SK-N-SH (cell line): ENCODE measurements around the gene MPHOSPH9. TPM values are rescaled to one million over a fixed set of nuclear protein-coding genes. Genes with fewer than 3 reads are reported as not detected.

Experiments
- CTCF ChIA-PET: fragments of 300-600, 350-600 bp; formaldehyde crosslinking; extraction: SDS; loops from one replicate; lab custom pipeline; 2021; lab: Yijun Ruan, JAX
- POLR2A ChIA-PET: fragments of 350-600 bp; sonication (Branson Sonifier 250); formaldehyde crosslinking; extraction: SDS; loops from one replicate; lab custom pipeline; 2020; ENCODE audit warnings: antibody characterized with exemption, inconsistent platforms; lab: Yijun Ruan, JAX
- DNase-seq: peaks from one replicate; pipeline ENCODE4 v3.0.0; 2012
- H2AFZ ChIP-seq: fragments of 200-600 bp; sonication (generic); 2 replicates; pipeline ENCODE4 v1.8.1; 2016; ENCODE audit warnings: antibody characterized with exemption, mild to moderate bottlenecking, low read depth
- H3F3A ChIP-seq: fragments of 200-600 bp; sonication (generic); replicated peaks from 2 replicates; pipeline ENCODE3; 2016; ENCODE audit warnings: antibody characterized with exemption, mild to moderate bottlenecking; ENCODE audit not compliant: insufficient read depth
- H3K27ac ChIP-seq, 2 experiments: fragments of 200-500 bp in 1 of 2; fragments of 200-600 bp in 1 of 2; sonication (Bioruptor generic) in 1 of 2; sonication (generic), shearing (Covaris generic) in 1 of 2; 2 replicates each; pipeline versions ENCODE4 v1.5.1 to v1.6.1; 2014 to 2016; ENCODE audit warnings: low read depth in 2 of 2, inconsistent platforms in 1 of 2, low read length in 1 of 2, mild to moderate bottlenecking in 1 of 2, mixed read lengths in 1 of 2
- H3K27me3 ChIP-seq: fragments of 200-600 bp; sonication (generic), shearing (Covaris generic); 2 replicates; pipeline ENCODE4 v1.6.1; 2016; ENCODE audit warnings: mixed run types; ENCODE audit not compliant: insufficient read depth
- H3K36me3 ChIP-seq, 2 experiments: fragments of 200-500 bp in 1 of 2; fragments of 200-600 bp in 1 of 2; sonication (Bioruptor generic) in 1 of 2; sonication (generic) in 1 of 2; replicated peaks in 1 of 2; 2 replicates each; pipeline versions ENCODE3 to v1.5.1; 2014 to 2016; ENCODE audit warnings: low read length in 1 of 2, mild to moderate bottlenecking in 1 of 2; ENCODE audit not compliant: insufficient read depth in 2 of 2, control insufficient read depth in 1 of 2
- H3K4me1 ChIP-seq, 2 experiments: fragments of 200-500 bp in 1 of 2; fragments of 200-600 bp in 1 of 2; sonication (Bioruptor generic) in 1 of 2; sonication (generic), shearing (Covaris generic) in 1 of 2; 2 replicates each; pipeline versions ENCODE4 v1.5.1 to v1.6.1; 2014 to 2016; ENCODE audit warnings: low read depth in 1 of 2, low read length in 1 of 2, mixed run types in 1 of 2; ENCODE audit not compliant: insufficient read depth in 2 of 2, control insufficient read depth in 1 of 2
- H3K4me2 ChIP-seq: fragments of 200-600 bp; sonication (generic), shearing (Covaris generic); 2 replicates; pipeline ENCODE4 v1.6.1; 2017; ENCODE audit warnings: mixed run types
- H3K4me3 ChIP-seq, 2 experiments: fragments of 200-500 bp in 1 of 2; fragments of 200-600 bp in 1 of 2; sonication (Bioruptor generic) in 1 of 2; sonication (generic), shearing (Covaris generic) in 1 of 2; 2 replicates each; pipeline versions ENCODE4 v1.5.1 to v1.8.1; 2014 to 2016; ENCODE audit warnings: low read depth in 2 of 2, inconsistent platforms in 1 of 2, low read length in 1 of 2, mild to moderate bottlenecking in 1 of 2, mixed read lengths in 1 of 2, moderate library complexity in 1 of 2
- H3K79me2 ChIP-seq: fragments of 200-600 bp; sonication (generic); 2 replicates; pipeline ENCODE4 v1.8.1; 2017; ENCODE audit warnings: mild to moderate bottlenecking; ENCODE audit not compliant: insufficient read depth
- H3K9ac ChIP-seq: fragments of 200-600 bp; sonication (generic); 2 replicates; pipeline ENCODE4 v1.6.1; 2017; ENCODE audit warnings: mixed run types
- H3K9me2 ChIP-seq: fragments of 200-600 bp; sonication (generic); 2 replicates; pipeline ENCODE4 v1.6.1; 2017; ENCODE audit warnings: mixed run types
- H3K9me3 ChIP-seq: fragments of 200-600 bp; sonication (generic); 2 replicates; pipeline ENCODE4 v1.6.1; 2017; ENCODE audit warnings: mixed run types, mild to moderate bottlenecking, moderate library complexity
- H4K20me1 ChIP-seq: fragments of 200-600 bp; sonication (generic); 2 replicates; pipeline ENCODE4 v1.6.1; 2017; ENCODE audit warnings: mild to moderate bottlenecking, mixed run types; ENCODE audit not compliant: insufficient read depth
- CHD2 ChIP-seq: fragments of 150-350 bp; IDR thresholded peaks from 2 replicates; pipeline ENCODE4 v1.6.1; 2018; ENCODE audit warnings: low read length; ENCODE audit not compliant: partially characterized antibody
- EP300 ChIP-seq, 2 experiments: IDR thresholded peaks; 2 replicates each; pipeline versions ENCODE4 v1.4.0 to v1.6.1; 2012; ENCODE audit warnings: borderline replicate concordance in 1 of 2, low read depth in 1 of 2, low read length in 1 of 2
- FOXJ3 ChIP-seq: sonication (generic); formaldehyde crosslinking; IDR thresholded peaks from 2 replicates; pipeline ENCODE4 v1.5.1; 2020; ENCODE audit warnings: mild to moderate bottlenecking, missing genetic modification reagents
- FOXM1 ChIP-seq: IDR thresholded peaks from 2 replicates; pipeline ENCODE4 v1.4.0; 2012; ENCODE audit warnings: low read depth, mild to moderate bottlenecking
- GATA2 ChIP-seq: sonication (generic); formaldehyde crosslinking; IDR thresholded peaks from 2 replicates; pipeline ENCODE4 v1.5.0; 2020; ENCODE audit warnings: mild to moderate bottlenecking, missing genetic modification reagents
- MAX ChIP-seq: IDR thresholded peaks from 2 replicates; pipeline ENCODE4 v1.4.0; 2012; ENCODE audit warnings: low read depth
- MXI1 ChIP-seq: IDR thresholded peaks from 2 replicates; pipeline ENCODE4 v1.6.1; 2012; ENCODE audit warnings: mild to moderate bottlenecking, low read depth, low read length, improper control_type of control experiment
- RAD21 ChIP-seq: IDR thresholded peaks from 2 replicates; pipeline ENCODE4 v1.6.1; 2012; ENCODE audit warnings: mild to moderate bottlenecking, low read length
- RXRA ChIP-seq: IDR thresholded peaks from 2 replicates; pipeline ENCODE4 v1.4.0; 2012; ENCODE audit warnings: low read depth, mild to moderate bottlenecking, borderline replicate concordance
- SIN3A ChIP-seq: IDR thresholded peaks from 2 replicates; pipeline ENCODE4 v1.6.1; 2012; ENCODE audit warnings: low read depth, mild to moderate bottlenecking, low read length, moderate library complexity, borderline replicate concordance
- USF2 ChIP-seq: fragments of 150-350 bp; IDR thresholded peaks from 2 replicates; pipeline ENCODE4 v1.6.1; 2017; ENCODE audit warnings: antibody characterized with exemption, low read length, low read depth, borderline replicate concordance
- WGBS: methylation state at CpG from one replicate; pipeline ENCODE4 v1.1.6; 2017; ENCODE audit warnings: low lambda C conversion rate; 5-methylcytosine and 5-hydroxymethylcytosine counted together
- polyA plus RNA-seq, 3 experiments: library from polyadenylated mRNA; depleted of rRNA; stranded (reverse); fragments of >200 nt; gene quantifications; 2 replicates each; pipeline ENCODE4 v1.2.3, GENCODE V29; 2012

Gene MPHOSPH9
- polyA plus RNA-seq, 1 of the 3 experiments (the other 2 are of a cell fraction): 9.0 TPM

DNA sequence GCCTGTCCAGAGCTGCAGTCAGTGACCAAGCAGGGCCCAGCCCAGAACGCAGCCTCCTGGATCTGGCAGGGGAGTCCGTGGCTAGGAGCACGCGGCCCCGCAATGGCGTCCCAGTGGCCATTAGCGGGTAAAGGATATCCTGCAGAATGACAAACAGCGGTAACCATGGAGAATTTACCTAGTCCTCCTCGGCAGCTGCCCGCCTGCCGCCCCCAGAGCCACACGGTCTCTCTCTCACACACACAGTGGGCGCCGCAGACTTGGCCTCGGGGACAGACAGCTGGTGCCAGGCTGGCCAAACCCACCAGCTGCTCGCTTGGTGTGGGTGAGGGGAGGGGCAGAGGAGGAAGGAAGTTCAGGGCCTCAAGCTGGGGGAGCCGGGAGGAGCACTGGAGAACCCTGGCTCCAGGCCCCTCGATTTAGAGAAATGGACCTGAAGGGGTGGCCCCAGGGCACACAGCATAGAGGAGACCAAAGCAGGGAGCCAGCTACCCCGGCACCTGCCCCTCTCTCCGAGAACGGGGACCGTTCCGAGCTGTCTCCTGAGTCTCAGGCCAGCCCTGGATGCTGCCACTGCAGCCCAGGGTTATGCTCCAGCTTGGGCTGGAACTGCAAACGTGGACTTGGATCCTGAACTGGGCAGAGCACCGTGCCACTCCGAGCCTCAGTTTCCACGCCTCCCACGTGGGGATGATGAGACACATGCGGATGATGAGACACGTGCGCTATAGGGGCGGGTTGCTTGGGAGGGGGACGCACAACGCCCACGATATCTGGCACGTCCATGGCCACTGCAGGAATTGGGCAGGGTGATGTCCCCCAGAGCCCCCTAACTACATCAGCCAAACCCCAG is 35.3 kb upstream of the MPHOSPH9 start:
- no peak overlapping the region for H3K9ac ChIP-seq
- peaks cover 7 to 25% of the 10 kb centered on the region in 2 experiments for H3K36me3 ChIP-seq
- H3K4me2 ChIP-seq: peak overlapping the region; percentile 96; the same call in 1 of the 2 replicates
- H3K27me3 ChIP-seq: no peaks in the 10 kb centered on the region
- ChIA-PET CTCF (interaction anchor here (0.6 to 2.6 kb wide), 9 partner anchors 17 to 335 kb away, joined by 3 to 14 read pairs (median 5); partner anchors contain the start of genes DDX55, MPHOSPH9 and MTRFR), POLR2A (interaction anchor here (1.0 to 3.5 kb wide), 7 partner anchors 10 to 190 kb away, joined by 4 to 47 read pairs (median 6); partner anchors contain the start of genes KMT5A, MPHOSPH9, MTRFR and SBNO1)
- peaks cover 30% of the 10 kb centered on the region for H4K20me1 ChIP-seq
- H3K4me1 ChIP-seq: peaks cover 5 to 46% of the 10 kb centered on the region in 2 experiments; a peak in 3 of 4 replicates
- no peak for TF ChIP-seq USF2
- TF ChIP-seq MXI1: peak; percentile 82
- TF ChIP-seq RAD21: no peak
- TF ChIP-seq FOXM1: no peak
- peak in 1 of 2 experiments; percentile 56; a peak in 1 of 4 replicates for TF ChIP-seq EP300 (IDR thresholded peaks at IDR 0.05; ENCODE audit: borderline replicate concordance in 1 of 2, low read depth in 1 of 2, low read length in 1 of 2)
- TF ChIP-seq CHD2: peak; percentile 81
- no peak for TF ChIP-seq RXRA
- peak; percentile 69; the same call in 1 of the 2 replicates for TF ChIP-seq FOXJ3 (CRISPR knock-in tag)
- H2AFZ ChIP-seq: no peak overlapping the region
- 72% methylated on average over 12 of the region's 36 CpGs for WGBS
- H3F3A ChIP-seq: peaks cover 7% of the 10 kb centered on the region
- peak; percentile 85 for DNase-seq
- no peaks in the 10 kb centered on the region for H3K9me3 ChIP-seq
- peak overlapping the region in 1 of 2 experiments; percentile 15; a peak in 1 of 4 replicates for H3K4me3 ChIP-seq
- peaks cover 89% of the 10 kb centered on the region for H3K79me2 ChIP-seq
- no peaks in the 10 kb centered on the region for H3K9me2 ChIP-seq
- H3K27ac ChIP-seq: peak overlapping the region; percentile 80 to 99; a peak in 3 of 4 replicates

- peaks cover 36% of the 10 kb centered on the region for H4K20me1 ChIP-seq
- peaks cover 89% of the 10 kb centered on the region for H3K79me2 ChIP-seq
- H3K4me3 ChIP-seq: peak overlapping the region in 1 of 2 experiments; percentile 15; a peak in 1 of 4 replicates
- peak; percentile 49 for DNase-seq
- no peak overlapping the region for H3K9ac ChIP-seq
- H2AFZ ChIP-seq: no peak overlapping the region
- peaks cover 8% of the 10 kb centered on the region for H3F3A ChIP-seq
- H3K4me1 ChIP-seq: peaks cover 5 to 42% of the 10 kb centered on the region in 2 experiments; a peak in 3 of 4 replicates
- peak overlapping the region; percentile 80 to 99; a peak in 3 of 4 replicates for H3K27ac ChIP-seq
- TF ChIP-seq GATA2: no peak
- no peak for TF ChIP-seq MAX
- no peak for TF ChIP-seq MXI1
- no peak for TF ChIP-seq SIN3A
- 0 out of 2 replicates have a peak overlapping the region, but pooled peaks have one; percentile 96 for H3K4me2 ChIP-seq
- H3K9me2 ChIP-seq: no peaks in the 10 kb centered on the region
- H3K36me3 ChIP-seq: peaks cover 15 to 27% of the 10 kb centered on the region in 2 experiments
- no peaks in the 10 kb centered on the region for H3K9me3 ChIP-seq
- ChIA-PET CTCF (interaction anchor here (0.6 to 2.6 kb wide), 11 partner anchors 9 to 335 kb away, joined by 3 to 13 read pairs (median 4); partner anchors contain the start of genes DDX55, MPHOSPH9 and MTRFR), POLR2A (interaction anchor here (0.6 to 3.5 kb wide), 9 partner anchors 9 to 116 kb away, joined by 3 to 47 read pairs (median 6); partner anchors contain the start of genes KMT5A, MPHOSPH9, MTRFR and SBNO1)
- H3K27me3 ChIP-seq: no peaks in the 10 kb centered on the region
- 92% methylated on average over 5 of the region's 7 CpGs for WGBS
Measured at GRCh38 chr12:123267335-123267920, 34.5 kb upstream of the MPHOSPH9 start.
